ENCODE results near the gene SLCO3A1.

Gene SLCO3A1

DNA sequence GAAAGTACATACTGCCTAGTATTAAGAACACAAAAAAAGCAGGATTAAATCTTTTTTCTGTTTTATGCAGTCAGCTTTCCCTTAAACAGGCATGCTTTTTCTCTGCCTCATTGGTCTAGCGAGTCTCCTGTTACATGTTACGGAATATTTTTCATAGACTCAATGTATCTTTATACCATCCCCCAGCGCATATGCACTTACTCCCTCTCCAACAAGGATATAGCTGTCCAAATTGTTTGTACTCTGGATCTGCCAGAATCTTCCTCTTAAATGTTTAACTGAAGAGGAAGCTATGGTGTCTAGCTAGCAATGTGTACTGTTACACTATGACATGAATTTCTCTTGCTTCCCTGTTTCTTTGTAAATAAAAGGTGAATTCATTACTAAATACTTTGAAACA, 9.2 kb upstream of the SLCO3A1 start:
- Histone ChIP-seq H3K9me3 (ENCODE audit: control insufficient read depth, low read length) (no peaks in the 10 kb centered on the region), H3K4me2 (ENCODE audit: low read length) (no peak overlapping the region), H3K4me1 (peaks cover under 1% of the 10 kb centered on the region), H3K9ac (no peak overlapping the region), H3K27ac (no peak overlapping the region), H3K36me3 (ENCODE audit: control insufficient read depth, insufficient read depth, low read length) (no peaks in the 10 kb centered on the region), H3K27me3 (ENCODE audit: control insufficient read depth, insufficient read depth, low read length) (no peaks in the 10 kb centered on the region), H3K79me2 (no peaks in the 10 kb centered on the region), H3K4me3 (ENCODE audit: low read depth, low read length) (no peak overlapping the region), H2AFZ (no peak overlapping the region)
- TF ChIP-seq, protein P1, sequence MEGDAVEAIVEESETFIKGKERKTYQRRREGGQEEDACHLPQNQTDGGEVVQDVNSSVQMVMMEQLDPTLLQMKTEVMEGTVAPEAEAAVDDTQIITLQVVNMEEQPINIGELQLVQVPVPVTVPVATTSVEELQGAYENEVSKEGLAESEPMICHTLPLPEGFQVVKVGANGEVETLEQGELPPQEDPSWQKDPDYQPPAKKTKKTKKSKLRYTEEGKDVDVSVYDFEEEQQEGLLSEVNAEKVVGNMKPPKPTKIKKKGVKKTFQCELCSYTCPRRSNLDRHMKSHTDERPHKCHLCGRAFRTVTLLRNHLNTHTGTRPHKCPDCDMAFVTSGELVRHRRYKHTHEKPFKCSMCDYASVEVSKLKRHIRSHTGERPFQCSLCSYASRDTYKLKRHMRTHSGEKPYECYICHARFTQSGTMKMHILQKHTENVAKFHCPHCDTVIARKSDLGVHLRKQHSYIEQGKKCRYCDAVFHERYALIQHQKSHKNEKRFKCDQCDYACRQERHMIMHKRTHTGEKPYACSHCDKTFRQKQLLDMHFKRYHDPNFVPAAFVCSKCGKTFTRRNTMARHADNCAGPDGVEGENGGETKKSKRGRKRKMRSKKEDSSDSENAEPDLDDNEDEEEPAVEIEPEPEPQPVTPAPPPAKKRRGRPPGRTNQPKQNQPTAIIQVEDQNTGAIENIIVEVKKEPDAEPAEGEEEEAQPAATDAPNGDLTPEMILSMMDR (IDR thresholded peaks at IDR 0.05) = no peak

DNA sequence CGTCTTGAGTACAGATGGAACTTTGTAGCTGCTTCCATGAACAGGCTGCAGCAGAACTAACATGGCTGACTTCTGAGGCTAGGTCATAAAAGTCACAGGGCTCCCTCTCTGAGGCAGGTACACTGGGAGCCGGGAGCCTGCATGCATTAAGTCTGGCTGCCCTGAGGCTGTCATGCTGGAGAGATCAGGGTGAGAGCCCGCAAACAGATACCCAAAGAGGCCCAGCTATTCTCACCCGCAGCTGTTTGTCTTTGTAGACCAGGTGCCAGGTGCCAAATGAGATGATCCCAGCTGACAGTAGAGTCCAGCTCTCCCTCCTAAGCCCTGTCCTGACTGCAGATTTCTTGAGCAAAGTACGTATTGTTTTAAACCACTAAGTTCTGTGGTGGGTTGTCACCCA, 8.6 kb upstream of the SLCO3A1 start:
- H2AFZ ChIP-seq = no peak overlapping the region
- H3K4me2 ChIP-seq (ENCODE audit: low read length) = no peak overlapping the region
- H3K9ac ChIP-seq = no peak overlapping the region
- peaks cover 3% of the 10 kb centered on the region for H3K4me1 ChIP-seq
- no peaks in the 10 kb centered on the region for H3K27me3 ChIP-seq (ENCODE audit: control insufficient read depth, insufficient read depth, low read length)
- no peaks in the 10 kb centered on the region for H3K36me3 ChIP-seq (ENCODE audit: control insufficient read depth, insufficient read depth, low read length)
- H3K79me2 ChIP-seq = peaks cover 4% of the 10 kb centered on the region
- TF ChIP-seq, protein P1 (IDR thresholded peaks at IDR 0.05) = no peak
- no peaks in the 10 kb centered on the region for H3K9me3 ChIP-seq (ENCODE audit: control insufficient read depth, low read length)
- H3K27ac ChIP-seq = no peak overlapping the region
- H3K4me3 ChIP-seq (ENCODE audit: low read depth, low read length) = no peak overlapping the region

DNA sequence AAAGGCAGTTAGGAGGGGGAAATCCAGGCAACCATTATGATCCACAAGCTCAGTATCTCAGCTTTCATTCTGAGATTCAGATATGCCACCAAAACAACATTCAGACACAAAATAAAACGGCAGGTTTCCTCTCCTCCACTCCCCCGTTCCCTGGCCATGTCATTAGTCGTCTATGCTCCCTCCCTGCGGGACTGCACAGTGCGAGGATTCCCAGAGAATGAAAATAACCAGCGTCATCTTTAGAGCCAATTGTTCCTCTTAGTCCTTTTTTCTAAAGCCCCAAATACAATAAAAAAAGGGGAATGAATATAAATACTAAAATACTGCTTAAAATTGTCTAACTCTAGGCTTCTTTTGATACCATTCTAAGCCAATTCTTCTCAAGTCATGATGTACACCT, 7.8 kb upstream of the SLCO3A1 start:
- TF ChIP-seq, protein P1 (IDR thresholded peaks at IDR 0.05) = no peak
- H3K4me2 ChIP-seq (ENCODE audit: low read length) = no peak overlapping the region
- H3K9ac ChIP-seq = no peak overlapping the region
- H3K4me1 ChIP-seq = peaks cover 3% of the 10 kb centered on the region
- no peaks in the 10 kb centered on the region for H3K36me3 ChIP-seq (ENCODE audit: control insufficient read depth, insufficient read depth, low read length)
- H3K4me3 ChIP-seq (ENCODE audit: low read depth, low read length) = no peak overlapping the region
- H3K27ac ChIP-seq = no peak overlapping the region
- peaks cover 5% of the 10 kb centered on the region for H3K79me2 ChIP-seq
- no peaks in the 10 kb centered on the region for H3K9me3 ChIP-seq (ENCODE audit: control insufficient read depth, low read length)
- H3K27me3 ChIP-seq (ENCODE audit: control insufficient read depth, insufficient read depth, low read length) = no peaks in the 10 kb centered on the region
- H2AFZ ChIP-seq = no peak overlapping the region

DNA sequence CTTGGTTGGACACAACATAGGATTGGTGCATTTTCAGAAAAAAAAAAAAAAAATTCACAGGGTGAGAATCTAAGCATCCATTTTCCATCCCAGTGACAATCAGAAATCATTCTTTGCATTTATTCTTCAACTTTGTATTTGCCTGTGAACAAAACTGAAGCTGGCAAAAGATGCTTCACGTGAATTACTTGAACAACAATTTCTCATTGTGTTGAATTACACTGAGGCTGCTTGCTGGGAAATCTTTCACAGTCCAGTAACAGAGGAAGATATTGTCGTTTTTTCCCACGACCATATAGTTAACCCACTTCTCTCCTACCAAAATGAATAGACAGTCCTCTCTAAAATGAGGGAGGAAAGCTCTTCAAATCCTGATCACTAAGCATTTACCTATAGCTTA, 4.3 kb upstream of the SLCO3A1 start:
- Histone ChIP-seq H2AFZ (no peak overlapping the region), H3K9me3 (ENCODE audit: control insufficient read depth, low read length) (no peaks in the 10 kb centered on the region), H3K79me2 (peaks cover 13% of the 10 kb centered on the region), H3K4me2 (ENCODE audit: low read length) (no peak overlapping the region), H3K27me3 (ENCODE audit: control insufficient read depth, insufficient read depth, low read length) (no peaks in the 10 kb centered on the region), H3K4me1 (peaks cover 16% of the 10 kb centered on the region), H3K36me3 (ENCODE audit: control insufficient read depth, insufficient read depth, low read length) (no peaks in the 10 kb centered on the region), H3K27ac (no peak overlapping the region), H3K9ac (no peak overlapping the region), H3K4me3 (ENCODE audit: low read depth, low read length) (no peak overlapping the region)
- TF ChIP-seq, protein P1 (IDR thresholded peaks at IDR 0.05) = no peak

DNA sequence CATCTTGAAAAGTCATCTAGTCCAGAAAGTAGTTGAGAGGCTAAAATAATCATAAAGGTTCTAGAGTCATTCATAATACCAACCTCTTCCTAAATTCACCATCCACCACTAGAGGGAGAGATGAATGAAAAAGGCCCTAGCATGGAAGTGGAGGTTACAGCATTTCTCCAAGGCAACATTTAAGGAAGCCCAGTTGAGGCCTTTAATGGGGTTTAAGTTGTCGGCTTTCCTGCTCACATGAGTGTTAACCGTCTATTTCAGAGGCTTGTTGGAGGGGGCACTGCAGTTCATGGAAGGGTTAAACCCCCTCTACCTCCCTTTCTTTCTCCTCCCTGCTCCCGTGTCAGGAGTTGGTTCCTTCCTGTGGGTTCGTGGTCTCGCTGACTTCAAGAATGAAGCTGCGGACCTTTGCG, 3.8 kb upstream of the SLCO3A1 start:
- Histone ChIP-seq H3K27ac (no peak overlapping the region), H3K36me3 (ENCODE audit: control insufficient read depth, insufficient read depth, low read length) (no peaks in the 10 kb centered on the region), H3K4me3 (ENCODE audit: low read depth, low read length) (no peak overlapping the region), H3K79me2 (peaks cover 13% of the 10 kb centered on the region), H2AFZ (no peak overlapping the region), H3K4me2 (ENCODE audit: low read length) (no peak overlapping the region), H3K9ac (no peak overlapping the region), H3K27me3 (ENCODE audit: control insufficient read depth, insufficient read depth, low read length) (no peaks in the 10 kb centered on the region), H3K9me3 (ENCODE audit: control insufficient read depth, low read length) (no peaks in the 10 kb centered on the region), H3K4me1 (peaks cover 16% of the 10 kb centered on the region)
- TF ChIP-seq, protein P1 (IDR thresholded peaks at IDR 0.05) = peak; percentile 61
